ENCODE measurements around the gene LRRC43. TPM values are rescaled to one million over a fixed set of nuclear protein-coding genes. Genes with fewer than 3 reads are reported as not detected.

LRRC43 gene
- total RNA-seq, 1 experiment from 2014 or later: 0.46 TPM

DNA sequence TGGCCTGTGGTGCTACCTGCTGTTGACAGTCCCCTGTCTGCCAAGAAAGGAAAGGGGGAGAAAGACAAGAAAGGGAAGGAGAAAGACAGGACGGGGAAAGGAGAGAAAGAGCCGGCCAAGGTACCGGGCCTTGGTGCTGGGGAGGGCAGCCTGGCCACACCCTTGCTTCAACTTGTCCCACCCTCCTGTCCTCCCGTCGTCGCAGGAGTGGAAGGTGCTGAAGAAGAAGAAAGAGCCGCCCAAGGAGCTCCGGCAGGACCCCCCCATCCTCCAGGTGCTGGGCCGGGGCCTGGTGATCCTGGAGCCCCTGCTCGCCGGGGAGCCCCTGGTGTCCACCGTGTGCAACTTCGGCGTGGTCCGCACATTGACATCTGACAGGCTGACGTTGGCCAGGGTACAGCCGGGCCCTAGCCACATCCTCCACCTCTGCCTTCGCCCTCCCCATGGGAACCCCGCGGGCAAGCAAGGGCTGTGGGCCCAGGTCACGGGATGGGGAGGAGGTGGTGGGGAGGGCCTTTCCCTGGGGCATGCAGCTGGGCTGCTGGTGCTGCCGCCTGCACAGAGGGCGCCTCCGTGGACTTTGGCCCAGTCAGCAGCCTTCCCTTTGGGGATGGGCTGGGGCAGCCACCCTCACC, 17.7 kb downstream of the LRRC43 start:
- Histone ChIP-seq H3K9me3 (ENCODE audit: control insufficient read depth, low read depth, low read length) (no peaks in the 10 kb centered on the region), H4K20me1 (ENCODE audit: control insufficient read depth, insufficient read depth, insufficient read length) (no peaks in the 10 kb centered on the region), H4K5ac (ENCODE audit: insufficient read length, low read depth, low read length) (no peak overlapping the region), H3K27me3 (ENCODE audit: insufficient read depth, low read length) (peaks cover 4% of the 10 kb centered on the region; the same call in 1 of the 2 replicates), H3T11ph (ENCODE audit: low read length) (no peak overlapping the region), H4K8ac (replicated peaks; ENCODE audit: insufficient read length, low read depth, low read length) (no peak overlapping the region), H3K18ac (ENCODE audit: insufficient read length, low read depth, low read length) (no peak overlapping the region), H3K4ac (ENCODE audit: low read depth, low read length) (no peak overlapping the region), H3K79me1 (ENCODE audit: insufficient read depth, low read depth, low read length, poor library complexity, severe bottlenecking) (no peaks in the 10 kb centered on the region), H3K23ac (ENCODE audit: insufficient read length, low read depth, low read length) (no peak overlapping the region), H2AK5ac (ENCODE audit: insufficient read length, low read length) (no peak overlapping the region), H2BK12ac (ENCODE audit: insufficient read length, low read depth, low read length) (no peak overlapping the region), H2BK120ac (ENCODE audit: low read depth, low read length, poor library complexity, severe bottlenecking) (no peak overlapping the region), H4K91ac (ENCODE audit: insufficient read length, low read depth, low read length) (no peak overlapping the region), H2BK15ac (ENCODE audit: low read depth, low read length) (no peak overlapping the region), H2BK5ac (ENCODE audit: insufficient read length, low read length) (no peak overlapping the region), H3K4me2 (ENCODE audit: insufficient read depth, insufficient read length, low read length) (no peak overlapping the region), H2BK20ac (ENCODE audit: low read depth, low read length, poor library complexity, severe bottlenecking) (no peak overlapping the region), H3K14ac (ENCODE audit: insufficient read depth, low read length) (no peak overlapping the region), H3K79me2 (ENCODE audit: insufficient read depth, low read length) (no peaks in the 10 kb centered on the region), H3K56ac (ENCODE audit: insufficient read length, low read depth, low read length) (no peak overlapping the region), H3K9ac (ENCODE audit: extremely low read depth, insufficient read length, low read length) (no peak overlapping the region), H2AFZ (ENCODE audit: low read length) (no peak overlapping the region), H3K23me2 (ENCODE audit: insufficient read length, low read depth, low read length, poor library complexity, severe bottlenecking) (peaks cover 7% of the 10 kb centered on the region), H3K27ac (ENCODE audit: insufficient read length, low read depth, low read length) (no peak overlapping the region), H3K4me1 (ENCODE audit: insufficient read depth, low read length) (peaks cover 2% of the 10 kb centered on the region)
- Mint-ChIP-seq H3K4me3 (no peak overlapping the region), H3K27ac (no peak overlapping the region), H3K36me3 (ENCODE audit: insufficient read depth in 1 of 3, low read depth in 3 of 3) (no peaks in the 10 kb centered on the region; a peak in 2 of 7 replicates), H3K27me3 (ENCODE audit: low read depth) (peaks cover 51% of the 10 kb centered on the region), H3K4me1 (peaks cover 11 to 18% of the 10 kb centered on the region in 2 experiments), H3K9me3 (peaks cover 1% of the 10 kb centered on the region in 2 experiments)
- WGBS (ENCODE audit: extremely low coverage, insufficient read length, low lambda C conversion rate): no CpG with 5 or more reads among the region's 24 CpGs
- TF ChIP-seq, protein P1, sequence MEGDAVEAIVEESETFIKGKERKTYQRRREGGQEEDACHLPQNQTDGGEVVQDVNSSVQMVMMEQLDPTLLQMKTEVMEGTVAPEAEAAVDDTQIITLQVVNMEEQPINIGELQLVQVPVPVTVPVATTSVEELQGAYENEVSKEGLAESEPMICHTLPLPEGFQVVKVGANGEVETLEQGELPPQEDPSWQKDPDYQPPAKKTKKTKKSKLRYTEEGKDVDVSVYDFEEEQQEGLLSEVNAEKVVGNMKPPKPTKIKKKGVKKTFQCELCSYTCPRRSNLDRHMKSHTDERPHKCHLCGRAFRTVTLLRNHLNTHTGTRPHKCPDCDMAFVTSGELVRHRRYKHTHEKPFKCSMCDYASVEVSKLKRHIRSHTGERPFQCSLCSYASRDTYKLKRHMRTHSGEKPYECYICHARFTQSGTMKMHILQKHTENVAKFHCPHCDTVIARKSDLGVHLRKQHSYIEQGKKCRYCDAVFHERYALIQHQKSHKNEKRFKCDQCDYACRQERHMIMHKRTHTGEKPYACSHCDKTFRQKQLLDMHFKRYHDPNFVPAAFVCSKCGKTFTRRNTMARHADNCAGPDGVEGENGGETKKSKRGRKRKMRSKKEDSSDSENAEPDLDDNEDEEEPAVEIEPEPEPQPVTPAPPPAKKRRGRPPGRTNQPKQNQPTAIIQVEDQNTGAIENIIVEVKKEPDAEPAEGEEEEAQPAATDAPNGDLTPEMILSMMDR (conservative IDR thresholded peaks at IDR 0.05): peak; percentile 51
- peak; percentile 61 for DNase-seq
